ENCODE data around the gene RPL36A.

Gene RPL36A

GRCh38 chrX:101410461-101410860 is 19.6 kb downstream of the RPL36A start:
- in situ Hi-C loops (cut with MboI; ENCODE audit: low sequenced_read_pairs, unreplicated experiment): loop anchor here (10.0 kb wide), 1 partner anchor 384 kb away; no protein-coding TSS in a partner anchor
- DNase-seq (ENCODE audit: low spot score): no peak
- TF ChIP-seq, protein P1, sequence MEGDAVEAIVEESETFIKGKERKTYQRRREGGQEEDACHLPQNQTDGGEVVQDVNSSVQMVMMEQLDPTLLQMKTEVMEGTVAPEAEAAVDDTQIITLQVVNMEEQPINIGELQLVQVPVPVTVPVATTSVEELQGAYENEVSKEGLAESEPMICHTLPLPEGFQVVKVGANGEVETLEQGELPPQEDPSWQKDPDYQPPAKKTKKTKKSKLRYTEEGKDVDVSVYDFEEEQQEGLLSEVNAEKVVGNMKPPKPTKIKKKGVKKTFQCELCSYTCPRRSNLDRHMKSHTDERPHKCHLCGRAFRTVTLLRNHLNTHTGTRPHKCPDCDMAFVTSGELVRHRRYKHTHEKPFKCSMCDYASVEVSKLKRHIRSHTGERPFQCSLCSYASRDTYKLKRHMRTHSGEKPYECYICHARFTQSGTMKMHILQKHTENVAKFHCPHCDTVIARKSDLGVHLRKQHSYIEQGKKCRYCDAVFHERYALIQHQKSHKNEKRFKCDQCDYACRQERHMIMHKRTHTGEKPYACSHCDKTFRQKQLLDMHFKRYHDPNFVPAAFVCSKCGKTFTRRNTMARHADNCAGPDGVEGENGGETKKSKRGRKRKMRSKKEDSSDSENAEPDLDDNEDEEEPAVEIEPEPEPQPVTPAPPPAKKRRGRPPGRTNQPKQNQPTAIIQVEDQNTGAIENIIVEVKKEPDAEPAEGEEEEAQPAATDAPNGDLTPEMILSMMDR (IDR thresholded peaks at IDR 0.05; ENCODE audit: borderline replicate concordance, control extremely low read depth, extremely low read depth, insufficient read depth, missing control alignments): no peak

- in situ Hi-C loops (cut with MboI; ENCODE audit: low sequenced_read_pairs, unreplicated experiment): loop anchor here (10.0 kb wide), 1 partner anchor 383 kb away; no protein-coding TSS in a partner anchor
- TF ChIP-seq, protein P1 (IDR thresholded peaks at IDR 0.05; ENCODE audit: borderline replicate concordance, control extremely low read depth, extremely low read depth, insufficient read depth, missing control alignments): no peak
- DNase-seq (ENCODE audit: low spot score): no peak
Measured at GRCh38 chrX:101411984-101412383, 21.2 kb downstream of the RPL36A start.

DNA sequence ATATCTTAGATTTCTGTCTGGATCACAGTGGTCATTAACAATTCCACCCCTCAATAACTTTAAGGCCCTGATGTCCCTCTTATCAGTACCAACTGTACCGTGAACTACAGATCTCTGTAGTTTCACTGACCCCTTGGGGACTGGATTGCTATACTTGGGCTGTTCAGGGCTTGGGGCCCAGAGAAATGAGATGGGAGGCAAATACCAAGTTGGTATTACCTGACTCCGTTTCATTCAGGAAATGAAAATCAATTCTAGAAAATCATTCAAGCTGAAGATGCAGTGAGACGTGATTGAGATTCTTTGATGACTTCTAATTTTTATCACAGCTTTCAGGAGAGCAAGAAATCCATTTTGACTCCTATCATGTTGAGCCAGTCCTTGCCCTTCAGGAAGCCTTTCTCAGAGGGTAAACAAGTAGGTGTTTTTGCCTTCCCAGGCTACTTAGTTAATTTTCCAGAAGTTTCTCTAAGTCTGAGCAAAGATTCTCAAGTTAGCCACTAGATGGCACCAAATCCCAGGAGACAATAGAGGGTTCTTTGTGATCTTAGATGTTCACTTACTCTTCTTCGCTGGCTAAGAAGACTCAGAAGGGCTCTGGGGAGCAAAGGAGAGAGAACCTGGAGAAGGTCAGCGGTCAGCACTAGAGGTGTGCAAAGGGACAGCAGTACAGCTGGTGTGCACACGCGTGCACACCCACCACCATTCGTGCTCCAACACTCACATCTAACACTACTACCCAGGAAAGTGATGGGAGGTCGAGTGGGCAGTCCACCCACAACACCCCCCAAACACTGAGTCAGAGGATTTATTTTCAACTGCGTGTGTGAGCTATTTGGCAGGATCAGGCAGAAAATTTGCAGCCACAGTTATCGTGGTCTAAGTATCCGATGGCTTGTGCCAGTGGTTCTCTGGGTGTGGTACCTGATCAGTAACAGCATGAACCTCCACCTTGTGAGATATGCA is 24.7 kb downstream of the RPL36A start:
- peak; percentile 65 for DNase-seq (ENCODE audit: low spot score)
- in situ Hi-C loops (cut with MboI; ENCODE audit: low sequenced_read_pairs, unreplicated experiment): loop anchor here (10.0 kb wide), 1 partner anchor 379 kb away; no protein-coding TSS in a partner anchor
- TF ChIP-seq, protein P1 (IDR thresholded peaks at IDR 0.05; ENCODE audit: borderline replicate concordance, control extremely low read depth, extremely low read depth, insufficient read depth, missing control alignments): peak; percentile 45

DNA sequence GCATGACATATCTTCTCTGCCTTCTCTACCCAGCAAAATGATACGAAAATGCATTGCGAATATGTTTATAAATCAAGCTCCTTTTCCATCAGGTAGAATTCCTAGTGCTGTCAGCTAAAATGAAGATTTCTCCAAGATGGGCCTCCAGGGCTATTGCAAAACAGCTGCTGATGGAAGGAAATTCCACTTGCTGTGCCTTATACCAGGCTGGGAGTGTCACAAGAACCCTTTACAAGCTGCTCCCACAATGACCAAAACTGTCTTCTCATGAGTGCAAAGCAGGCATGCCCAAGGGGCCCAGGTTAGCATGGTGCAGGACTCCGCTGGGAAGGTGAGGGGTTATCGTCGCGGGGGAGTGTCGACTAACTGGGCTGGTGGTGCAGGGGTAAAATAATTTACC is 25.9 kb downstream of the RPL36A start:
- in situ Hi-C loops (cut with MboI; ENCODE audit: low sequenced_read_pairs, unreplicated experiment): loop anchor here (10.0 kb wide), 1 partner anchor 378 kb away; no protein-coding TSS in a partner anchor
- no peak for DNase-seq (ENCODE audit: low spot score)
- TF ChIP-seq, protein P1 (IDR thresholded peaks at IDR 0.05; ENCODE audit: borderline replicate concordance, control extremely low read depth, extremely low read depth, insufficient read depth, missing control alignments): no peak

GRCh38 chrX:101417190-101417589 is 26.4 kb downstream of the RPL36A start:
- no peak for DNase-seq (ENCODE audit: low spot score)
- TF ChIP-seq, protein P1 (IDR thresholded peaks at IDR 0.05; ENCODE audit: borderline replicate concordance, control extremely low read depth, extremely low read depth, insufficient read depth, missing control alignments): no peak
- in situ Hi-C loops (cut with MboI; ENCODE audit: low sequenced_read_pairs, unreplicated experiment): loop anchor here (10.0 kb wide), 1 partner anchor 378 kb away; no protein-coding TSS in a partner anchor

- in situ Hi-C loops (cut with MboI; ENCODE audit: low sequenced_read_pairs, unreplicated experiment): loop anchor here (10.0 kb wide), 1 partner anchor 377 kb away; no protein-coding TSS in a partner anchor
- TF ChIP-seq, protein P1 (IDR thresholded peaks at IDR 0.05; ENCODE audit: borderline replicate concordance, control extremely low read depth, extremely low read depth, insufficient read depth, missing control alignments): no peak
- DNase-seq (ENCODE audit: low spot score): peak; percentile 47
Measured at GRCh38 chrX:101417981-101418841, 27.4 kb downstream of the RPL36A start.

All from GM13976 (cell line).